HG03039 (cell line): ENCODE results near the gene GPR62.

ENCODE experiments used
- ATAC-seq: cut with Tn5 transposase; IDR thresholded peaks from one replicate; pipeline ENCODE4 v1.9.1; 2021; ENCODE audit warnings: mild to moderate bottlenecking, moderate library complexity; ENCODE audit not compliant: unreplicated experiment

Gene GPR62

DNA sequence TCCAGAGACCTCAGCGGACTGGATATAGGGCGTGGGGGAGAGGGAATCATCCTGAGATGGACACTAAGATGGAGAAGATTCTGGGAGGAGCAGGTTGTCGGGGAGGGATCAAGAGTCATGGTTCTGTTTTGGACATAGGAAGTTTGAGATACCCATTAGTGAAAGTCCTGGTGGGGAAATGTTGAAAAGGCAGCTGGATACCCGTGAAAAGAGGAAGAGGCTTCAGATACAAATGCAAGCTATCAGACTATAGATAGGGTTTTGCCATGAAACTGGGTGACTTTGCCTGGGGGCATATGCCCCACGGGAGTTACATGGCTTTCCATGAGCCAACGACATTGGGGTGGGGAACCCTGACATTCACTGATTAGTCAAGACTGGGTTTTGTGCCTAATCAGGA, 1.1 kb upstream of the GPR62 start:
- ATAC-seq, result no peak

DNA sequence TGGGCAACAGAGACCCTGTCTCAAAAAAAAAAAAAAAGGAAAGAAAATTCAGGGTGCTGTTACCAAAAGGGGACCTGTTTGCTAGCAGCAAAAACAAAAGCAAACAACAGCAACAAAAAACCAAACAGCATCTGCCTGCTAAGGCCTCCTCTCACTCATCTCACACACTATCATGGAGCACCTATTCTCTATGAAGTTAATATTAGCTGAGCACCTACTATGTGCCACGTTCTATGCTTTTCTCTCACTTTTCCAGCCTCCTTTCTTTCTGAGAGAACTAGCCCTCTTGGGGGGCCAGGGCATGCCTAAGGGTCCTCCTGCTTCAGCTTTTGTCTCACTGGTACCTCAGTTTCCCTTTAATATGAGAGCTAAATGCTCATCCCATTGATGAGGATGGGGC, 468 bp upstream of the GPR62 start:
- ATAC-seq, result no peak

DNA sequence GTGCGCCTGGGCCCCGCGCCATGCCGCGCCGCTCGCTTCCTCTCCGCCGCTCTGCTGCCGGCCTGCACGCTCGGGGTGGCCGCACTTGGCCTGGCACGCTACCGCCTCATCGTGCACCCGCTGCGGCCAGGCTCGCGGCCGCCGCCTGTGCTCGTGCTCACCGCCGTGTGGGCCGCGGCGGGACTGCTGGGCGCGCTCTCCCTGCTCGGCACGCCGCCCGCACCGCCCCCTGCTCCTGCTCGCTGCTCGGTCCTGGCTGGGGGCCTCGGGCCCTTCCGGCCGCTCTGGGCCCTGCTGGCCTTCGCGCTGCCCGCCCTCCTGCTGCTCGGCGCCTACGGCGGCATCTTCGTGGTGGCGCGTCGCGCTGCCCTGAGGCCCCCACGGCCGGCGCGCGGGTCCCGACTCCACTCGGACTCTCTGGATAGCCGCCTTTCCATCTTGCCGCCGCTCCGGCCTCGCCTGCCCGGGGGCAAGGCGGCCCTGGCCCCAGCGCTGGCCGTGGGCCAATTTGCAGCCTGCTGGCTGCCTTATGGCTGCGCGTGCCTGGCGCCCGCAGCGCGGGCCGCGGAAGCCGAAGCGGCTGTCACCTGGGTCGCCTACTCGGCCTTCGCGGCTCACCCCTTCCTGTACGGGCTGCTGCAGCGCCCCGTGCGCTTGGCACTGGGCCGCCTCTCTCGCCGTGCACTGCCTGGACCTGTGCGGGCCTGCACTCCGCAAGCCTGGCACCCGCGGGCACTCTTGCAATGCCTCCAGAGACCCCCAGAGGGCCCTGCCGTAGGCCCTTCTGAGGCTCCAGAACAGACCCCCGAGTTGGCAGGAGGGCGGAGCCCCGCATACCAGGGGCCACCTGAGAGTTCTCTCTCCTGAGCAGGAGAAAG, 951 bp downstream of the GPR62 start:
- no peak for ATAC-seq

DNA sequence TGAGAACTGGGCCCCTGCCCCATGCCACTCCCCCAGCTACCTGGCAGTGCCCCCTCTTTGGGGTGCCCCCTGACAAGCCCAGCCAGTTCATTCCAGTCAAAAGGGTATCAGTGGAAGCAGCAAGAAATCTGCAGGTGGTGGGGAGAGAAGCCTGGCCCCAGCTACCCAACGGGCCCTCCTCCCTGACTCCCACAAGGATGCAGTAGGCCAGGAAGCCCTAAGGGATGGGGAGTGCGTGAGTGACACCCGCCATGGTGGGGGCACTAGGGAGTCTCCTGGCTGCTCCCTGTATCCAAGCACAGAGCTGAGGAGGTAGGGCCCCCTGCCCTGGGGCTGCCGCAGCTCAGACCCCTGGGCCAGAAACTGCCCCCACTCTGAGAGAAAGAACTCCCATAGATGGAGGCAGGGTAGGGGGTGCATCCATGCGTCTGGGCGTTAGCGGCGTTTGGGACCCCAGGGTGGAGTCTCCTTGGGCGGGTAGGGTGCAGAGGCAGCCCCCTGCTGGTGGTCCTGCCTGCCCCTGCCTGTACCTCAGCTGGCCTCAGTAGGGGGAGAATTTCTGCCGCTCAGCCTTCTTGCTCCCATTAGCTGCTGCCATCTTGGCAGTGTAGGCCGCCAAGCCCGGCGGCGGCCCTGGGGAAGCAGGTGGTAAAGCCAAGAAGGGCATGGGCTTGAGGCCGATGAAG, 2.5 kb downstream of the GPR62 start:
- ATAC-seq, result no peak

DNA sequence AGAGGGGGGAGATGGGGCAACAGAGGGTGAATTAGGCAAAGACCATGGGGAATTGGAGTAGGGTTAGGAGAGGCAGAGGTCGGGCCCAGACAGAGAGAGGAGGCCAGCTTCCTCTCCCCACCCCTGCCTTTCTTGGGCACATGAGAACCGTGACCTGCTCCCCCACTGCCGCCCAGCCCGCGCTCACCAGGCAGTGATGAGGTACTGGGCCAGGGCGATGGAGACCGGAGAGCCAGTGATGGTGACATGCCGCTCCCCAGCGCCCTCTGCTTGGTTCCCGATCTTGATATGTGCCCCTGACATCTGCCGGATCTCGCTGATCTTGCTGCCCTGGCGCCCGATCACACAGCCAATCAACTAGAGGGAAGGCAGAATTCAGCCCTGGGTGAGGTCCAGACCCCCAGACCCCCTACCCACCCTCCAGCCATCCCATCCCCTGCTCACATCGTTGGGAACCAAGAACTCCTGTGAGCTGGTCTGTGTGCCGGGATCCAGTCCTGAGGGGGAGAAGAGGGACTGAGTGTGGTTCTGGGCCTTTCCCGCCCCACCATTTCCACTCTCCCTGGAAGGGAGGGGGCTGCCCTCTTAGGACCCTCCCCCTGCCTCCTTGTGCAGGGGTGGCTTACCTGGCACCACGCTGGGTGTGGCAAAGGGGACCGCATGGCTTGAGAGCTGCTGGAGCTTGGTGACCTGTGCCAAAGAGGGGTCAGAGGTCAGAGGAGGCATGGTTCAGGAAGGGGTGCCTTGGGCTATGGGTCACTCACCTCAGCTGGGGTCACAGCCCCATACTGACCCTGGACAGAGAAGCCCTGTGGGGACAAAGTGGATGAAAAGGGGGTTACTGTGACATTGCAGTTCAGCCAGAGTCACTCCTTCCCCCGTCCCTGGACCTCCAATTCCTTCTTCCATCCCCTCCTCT, 3.7 kb downstream of the GPR62 start:
- ATAC-seq, result no peak

DNA sequence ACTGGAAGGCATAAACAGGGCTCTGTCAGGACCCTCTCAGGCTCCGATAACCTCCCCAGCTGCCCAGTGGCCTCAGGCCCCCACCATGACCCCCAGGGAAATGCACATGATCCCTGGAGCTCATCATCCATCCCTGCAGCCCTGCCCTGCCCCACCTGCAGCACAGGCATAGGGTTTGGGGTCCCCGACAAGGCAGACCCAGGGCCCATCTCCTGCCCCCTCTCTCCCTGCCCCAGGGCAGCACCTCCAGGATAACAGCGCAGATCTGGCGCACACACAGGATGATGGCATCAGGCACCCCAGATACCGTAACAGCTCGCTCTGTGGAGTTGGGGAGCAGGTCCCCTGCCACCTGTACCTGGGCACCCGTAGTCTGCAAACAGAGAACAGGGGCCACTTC, 4.5 kb downstream of the GPR62 start:
- ATAC-seq, result no peak

DNA sequence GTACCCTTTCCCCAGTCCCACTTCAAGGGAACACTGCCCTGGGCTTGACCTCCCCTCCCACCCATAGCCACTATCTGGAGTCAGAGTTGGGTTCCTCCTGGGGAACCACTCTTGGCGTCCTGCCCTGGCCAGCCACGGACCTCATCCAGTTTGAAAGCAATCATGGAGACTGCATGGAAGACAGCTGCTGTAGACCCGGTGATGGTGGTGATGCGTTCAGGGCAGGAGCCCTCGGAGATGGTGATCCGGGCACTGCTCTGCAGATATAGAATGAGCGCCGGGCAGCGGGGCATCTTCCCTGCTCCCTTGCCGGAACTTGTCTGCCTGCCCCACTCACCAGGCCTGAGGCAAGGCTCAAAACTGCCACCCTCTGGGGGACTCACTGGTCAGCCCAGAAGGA, 5.2 kb downstream of the GPR62 start:
- ATAC-seq, result no peak

DNA sequence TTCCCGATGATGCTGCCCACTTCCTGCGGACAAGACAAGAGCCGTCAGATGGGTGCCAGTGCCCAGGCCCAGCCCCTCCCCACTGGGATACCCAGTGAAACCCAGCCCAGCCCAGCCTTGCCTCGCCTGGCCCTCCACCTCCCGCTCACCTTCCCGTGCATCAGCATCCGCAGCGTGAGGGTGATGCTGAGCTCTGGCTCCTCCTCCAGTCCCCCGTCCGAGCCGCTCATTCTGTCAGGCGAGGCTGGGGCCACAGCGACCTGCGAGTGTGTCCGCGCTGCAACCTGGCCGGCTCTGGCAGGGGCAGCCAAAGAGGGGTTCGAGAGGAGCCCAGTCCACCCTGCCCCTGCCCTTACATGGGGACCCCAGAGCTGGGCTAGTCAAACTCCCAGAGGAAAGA, 5.8 kb downstream of the GPR62 start:
- ATAC-seq, result no peak

DNA sequence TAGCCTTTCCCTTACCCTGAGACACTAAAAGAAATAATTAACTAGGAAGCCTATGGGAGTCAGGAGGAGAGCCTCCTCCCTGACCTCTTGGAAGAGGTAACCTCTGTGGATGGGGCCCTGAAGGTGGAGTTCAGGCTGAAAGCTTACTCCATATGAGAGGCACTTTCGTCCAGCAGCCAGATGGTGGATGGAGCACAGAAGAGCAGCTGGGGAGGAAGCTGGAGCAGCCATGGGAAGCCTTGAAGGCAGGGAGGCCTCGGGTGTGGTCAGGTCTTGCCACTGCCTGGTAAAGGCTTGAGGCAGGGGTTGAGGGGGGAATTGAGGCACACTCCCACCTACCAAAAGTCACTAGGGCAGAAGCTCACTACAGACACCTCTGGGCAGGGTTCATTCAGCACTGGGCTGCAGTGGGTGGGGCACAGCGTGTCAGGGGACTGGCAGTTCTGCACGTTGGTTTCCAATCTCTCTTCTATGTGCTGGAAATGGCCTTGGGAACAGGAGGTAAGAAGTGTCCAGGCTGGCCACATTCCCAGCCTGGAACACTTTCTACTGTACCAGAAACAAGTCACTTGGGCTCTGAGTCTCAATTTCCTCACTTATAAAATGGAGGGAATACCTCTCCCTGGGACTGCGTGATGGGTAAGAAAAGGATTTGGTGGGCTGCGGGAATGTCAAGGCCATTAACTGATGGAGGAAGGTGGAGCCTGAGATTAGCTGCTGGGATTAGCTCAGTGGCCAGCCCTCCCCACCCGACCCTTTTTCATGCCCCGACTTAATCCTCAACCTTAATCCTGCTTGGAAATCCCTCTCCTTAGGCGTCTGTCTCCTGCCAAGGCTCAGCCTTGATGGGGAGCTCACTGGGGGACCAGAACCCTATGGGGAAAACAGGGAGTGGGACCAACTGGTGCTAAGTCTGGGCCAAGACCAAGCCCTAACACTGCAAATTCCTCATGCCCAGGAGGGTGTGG, 6.7 kb downstream of the GPR62 start:
- ATAC-seq, result no peak

DNA sequence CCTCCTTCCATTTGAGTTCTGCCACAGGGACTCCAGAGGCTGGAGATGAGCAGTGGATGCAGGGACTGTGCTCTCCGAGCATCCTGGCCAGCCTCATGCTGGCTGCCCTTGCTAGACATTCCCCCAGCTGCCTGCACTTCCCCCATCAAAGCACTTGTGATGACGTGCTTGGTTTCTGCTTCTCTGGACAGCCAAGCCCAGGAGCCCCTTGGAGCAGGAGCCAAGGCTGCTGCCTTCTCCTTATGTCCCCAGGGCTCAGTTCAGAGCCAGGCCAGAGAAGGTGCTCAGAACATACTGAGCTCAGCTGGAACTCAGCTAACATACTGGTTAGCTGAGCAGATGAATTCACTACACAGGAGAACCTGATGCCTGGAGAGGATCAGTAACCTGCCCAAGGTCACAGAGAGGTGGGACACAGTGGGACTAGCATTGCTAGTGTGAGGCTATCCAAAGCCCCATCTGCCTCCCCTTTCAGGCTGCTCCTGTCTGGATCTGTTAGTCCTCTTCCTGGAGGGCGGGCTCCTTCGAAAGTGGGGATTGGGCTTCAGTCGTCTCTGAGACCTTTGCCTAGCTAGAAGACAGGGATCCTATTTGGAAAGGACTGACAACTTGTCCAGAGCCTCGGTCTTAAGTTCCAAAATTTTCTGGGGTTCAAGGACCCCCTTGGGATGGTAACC, 7.8 kb downstream of the GPR62 start:
- ATAC-seq, result no peak

DNA sequence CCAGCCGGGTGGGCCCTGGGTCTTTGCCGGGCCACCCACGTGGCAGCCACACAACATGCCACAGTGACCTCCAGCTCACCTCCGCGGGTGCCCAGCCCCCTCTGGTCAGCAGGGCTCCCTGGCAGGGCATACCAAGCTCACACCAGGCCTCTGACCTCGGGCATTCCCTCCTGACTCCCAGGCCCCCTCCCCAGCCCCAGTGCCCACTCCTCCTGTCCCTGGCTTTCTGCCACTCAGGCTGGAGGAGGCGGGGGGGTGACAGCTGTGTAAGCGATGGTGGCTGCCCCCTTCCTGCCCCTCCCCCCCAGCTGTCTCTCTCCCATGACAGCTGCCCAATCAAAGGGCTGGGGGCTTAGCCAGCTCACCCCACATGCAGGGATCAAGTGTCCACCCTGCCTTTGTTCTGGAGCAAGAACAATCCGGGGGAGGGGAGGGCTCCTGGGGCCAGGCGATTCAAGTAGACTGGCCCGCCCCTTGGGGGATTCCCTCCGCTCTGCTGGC, 8.8 kb downstream of the GPR62 start:
- ATAC-seq, result no peak

DNA sequence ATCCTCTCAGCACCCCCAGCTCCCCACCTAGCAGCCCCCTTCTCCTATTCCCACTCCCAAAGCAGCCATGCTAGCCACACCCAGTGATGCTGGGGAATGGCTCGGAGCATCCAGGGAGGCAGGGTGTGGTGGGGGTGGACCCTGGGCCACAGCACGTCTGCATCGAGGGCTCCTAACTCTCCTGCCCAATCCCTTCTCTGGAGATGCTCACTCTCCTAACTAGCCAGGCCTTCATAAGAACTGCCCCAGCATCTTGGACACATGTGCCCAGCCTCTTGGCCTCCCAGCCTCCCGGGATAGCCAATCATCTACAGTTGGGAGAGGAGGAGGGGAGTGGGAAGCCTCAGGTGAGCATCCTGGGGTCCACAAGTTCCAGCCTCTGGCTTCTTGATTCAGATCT, 9.3 kb downstream of the GPR62 start:
- no peak for ATAC-seq

DNA sequence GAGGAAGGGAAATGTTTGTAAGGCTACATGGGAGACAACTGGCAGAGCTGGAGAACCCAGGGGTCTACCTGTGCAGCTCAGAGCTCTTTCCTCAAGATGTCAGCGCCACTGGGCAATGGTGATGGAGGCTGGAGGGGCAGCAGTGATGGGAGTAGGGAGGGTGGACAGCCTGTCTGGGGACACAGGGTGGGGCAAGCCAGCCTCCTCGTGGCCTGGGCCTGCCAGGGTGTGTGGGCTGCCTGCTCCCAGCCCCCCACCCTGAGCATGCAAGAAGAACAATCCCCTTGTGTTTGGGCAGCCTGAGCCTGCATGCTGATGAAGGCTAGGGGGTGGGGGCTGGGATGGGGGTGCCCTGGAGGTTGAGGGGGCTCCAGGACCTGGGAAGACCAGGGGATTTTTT, 10.8 kb downstream of the GPR62 start:
- no peak for ATAC-seq

DNA sequence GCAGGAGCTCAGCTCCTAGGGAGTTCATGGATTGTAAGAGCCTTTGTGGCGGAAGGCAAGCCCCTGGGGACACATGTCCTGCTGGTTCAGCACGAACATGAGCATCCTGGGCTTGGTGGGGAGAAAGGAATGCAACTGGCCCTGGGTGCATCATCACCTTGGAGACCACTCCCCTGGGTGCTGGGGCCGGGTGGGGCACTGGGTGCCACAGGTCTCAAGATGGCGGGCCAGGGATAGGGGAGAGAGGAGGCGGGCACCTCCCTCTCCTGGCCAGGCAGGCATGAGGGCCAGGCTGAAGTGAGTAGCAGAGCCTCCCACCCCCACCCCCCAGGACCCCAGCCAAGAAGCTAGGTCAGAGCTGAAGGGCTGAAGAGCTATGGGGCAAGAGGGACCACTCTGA, 11.3 kb downstream of the GPR62 start:
- no peak for ATAC-seq

DNA sequence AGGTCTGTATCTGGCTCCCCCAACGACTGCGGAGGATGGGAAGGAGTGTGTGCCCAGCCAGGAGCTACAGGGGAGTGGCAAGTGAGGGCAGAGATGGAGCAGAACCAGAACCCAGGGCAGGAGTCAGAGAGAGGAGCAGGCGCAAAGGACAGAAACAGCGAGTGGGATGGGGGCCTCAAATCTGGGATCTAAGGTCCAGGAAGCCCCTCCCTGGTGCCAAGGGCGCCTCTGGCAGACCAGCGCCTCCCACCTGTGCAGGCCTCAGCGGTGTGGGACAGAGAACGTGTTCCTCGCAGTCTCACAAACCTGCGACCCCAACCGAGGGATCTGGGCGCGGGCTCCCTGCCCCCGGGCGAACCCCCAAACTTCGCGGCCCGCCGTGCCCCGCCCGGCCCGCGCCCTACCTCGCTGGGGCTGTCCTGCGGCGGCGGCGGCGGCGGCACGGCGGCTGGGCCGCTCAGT, 11.8 kb downstream of the GPR62 start:
- no peak for ATAC-seq

DNA sequence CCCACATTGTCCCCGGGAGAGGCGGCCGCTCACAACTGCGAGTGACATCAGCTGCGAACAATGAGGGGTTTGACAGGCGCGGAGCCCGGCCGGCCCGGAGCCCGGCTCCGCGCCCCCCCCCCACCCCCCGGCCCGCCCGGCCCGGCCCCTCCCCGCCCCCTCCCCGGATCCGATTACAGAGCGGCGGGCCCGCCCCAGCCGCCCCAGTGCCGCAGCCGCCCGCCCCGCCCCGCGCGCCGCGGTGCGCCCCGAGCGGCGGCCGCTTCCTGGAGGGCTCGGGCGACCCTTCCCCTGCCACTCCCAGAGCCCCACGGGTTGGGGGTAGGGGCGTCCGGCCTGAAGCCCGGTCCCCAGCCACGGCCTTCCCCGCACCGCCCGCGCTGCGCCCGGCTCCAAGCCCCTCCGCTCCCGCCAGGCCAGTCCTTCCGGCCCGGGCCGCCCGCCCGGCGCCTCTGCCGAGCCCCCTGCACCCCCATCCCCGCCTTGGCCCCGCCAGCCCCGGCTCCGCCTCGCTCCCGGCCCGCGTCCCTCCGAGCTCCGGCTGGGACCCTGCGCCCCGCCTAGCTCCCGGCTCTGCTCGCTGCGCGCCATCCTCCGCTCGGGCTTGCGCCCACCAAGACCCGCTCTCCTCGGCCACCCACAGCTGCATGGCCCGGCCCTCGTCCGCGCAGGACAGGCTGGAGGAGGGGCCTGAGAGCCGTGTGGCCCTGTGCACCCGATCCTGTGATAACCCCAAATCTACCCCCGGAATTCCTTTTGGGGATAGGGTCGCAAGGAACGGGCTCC, 12.4 kb downstream of the GPR62 start, which contains the start of gene PCBP4:
Gene PCBP4 (minus strand): TSS at position 71 of the 786 bp plus-strand sequence. CDS start 6,214 bp downstream, outside the sequence.
- ATAC-seq, result peak; percentile 36

DNA sequence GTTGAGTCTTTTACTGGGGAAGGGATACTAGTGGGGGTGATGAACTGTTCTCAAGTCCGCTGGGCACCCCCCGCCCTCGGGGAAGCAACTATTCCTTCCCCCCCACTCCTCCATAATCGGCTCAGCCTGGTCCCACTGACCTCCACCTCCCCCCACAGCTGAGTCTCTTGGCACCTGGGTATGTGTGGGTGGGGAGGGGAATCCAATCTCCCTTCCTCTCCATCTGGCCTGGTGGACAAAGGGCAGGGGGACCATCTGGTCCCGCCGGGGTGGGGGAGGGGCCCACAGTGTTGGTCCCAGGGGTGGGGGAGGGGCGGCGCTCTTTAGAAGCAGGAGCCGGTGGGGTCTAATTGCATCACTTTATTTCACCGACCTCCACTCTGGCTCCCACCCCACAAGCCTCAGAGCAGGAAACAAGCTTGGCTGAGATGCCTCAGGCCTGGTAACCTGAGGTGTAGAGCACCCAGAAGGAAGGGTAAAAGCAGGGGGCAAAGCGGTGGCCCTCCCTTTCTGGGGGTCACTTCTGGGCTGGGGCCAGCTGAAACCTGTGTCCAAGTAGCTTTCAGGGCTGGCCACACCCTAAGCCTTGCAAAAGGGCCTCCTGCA, 13.1 kb downstream of the GPR62 start:
- ATAC-seq, result no peak
